HuH-7 (cell line): Measurements from ENCODE around the gene SSTR1.

Experiments
- DNase-seq: peaks from one replicate; pipeline ENCODE4 v3.0.0; 2011; ENCODE audit warnings: low spot score

SSTR1 gene

GRCh38 chr14:38238332-38238731 is 30.6 kb downstream of the SSTR1 start:
- DNase-seq = no peak

GRCh38 chr14:38238878-38239277 is 31.2 kb downstream of the SSTR1 start:
- DNase-seq = no peak

- no peak for DNase-seq
Measured at GRCh38 chr14:38243696-38244240, 36.1 kb downstream of the SSTR1 start.

- DNase-seq = no peak
Measured at GRCh38 chr14:38248321-38249028, 40.8 kb downstream of the SSTR1 start.

GRCh38 chr14:38250331-38250730 is 42.6 kb downstream of the SSTR1 start:
- DNase-seq = no peak

GRCh38 chr14:38252066-38252710 is 44.5 kb downstream of the SSTR1 start:
- no peak for DNase-seq

GRCh38 chr14:38253676-38254075 is 46.0 kb downstream of the SSTR1 start:
- DNase-seq = no peak

GRCh38 chr14:38254571-38255407 is 47.1 kb downstream of the SSTR1 start:
- DNase-seq = no peak

- DNase-seq = no peak
Measured at GRCh38 chr14:38255408-38255672, 47.6 kb downstream of the SSTR1 start.

- DNase-seq = no peak
Measured at GRCh38 chr14:38255673-38256532, 48.2 kb downstream of the SSTR1 start, which contains the start of gene CLEC14A. CLEC14A (minus strand) TSS chr14:38256093; CDS start chr14:38256022, 71 bp downstream.

- DNase-seq = no peak
Measured at GRCh38 chr14:38256533-38256840, 48.8 kb downstream of the SSTR1 start.

GRCh38 chr14:38257507-38257906 is 49.8 kb downstream of the SSTR1 start:
- DNase-seq = no peak

- no peak for DNase-seq
Measured at GRCh38 chr14:38261620-38262019, 53.9 kb downstream of the SSTR1 start.
